Neural progenitor cell (in vitro differentiated cells): ENCODE measurements around the gene TNS3.

Experiments used
- EZH2 ChIP-seq: fragments of 200-600 bp; sonication (generic); IDR thresholded peaks from 2 replicates; pipeline ENCODE4 v1.6.1; 2017; ENCODE audit warnings: antibody characterized with exemption, mild to moderate bottlenecking, moderate library complexity
- EZH2phosphoT487 ChIP-seq: fragments of 200-600 bp; sonication (generic); IDR thresholded peaks from 2 replicates; pipeline ENCODE4 v1.6.1; 2017; ENCODE audit warnings: antibody characterized with exemption
- TF ChIP-seq, protein P1 (sequence below): fragments of 200-600 bp; sonication (generic); IDR thresholded peaks from 2 replicates; pipeline ENCODE4 v1.5.1; 2017; ENCODE audit warnings: antibody characterized with exemption, mild to moderate bottlenecking

DNA sequence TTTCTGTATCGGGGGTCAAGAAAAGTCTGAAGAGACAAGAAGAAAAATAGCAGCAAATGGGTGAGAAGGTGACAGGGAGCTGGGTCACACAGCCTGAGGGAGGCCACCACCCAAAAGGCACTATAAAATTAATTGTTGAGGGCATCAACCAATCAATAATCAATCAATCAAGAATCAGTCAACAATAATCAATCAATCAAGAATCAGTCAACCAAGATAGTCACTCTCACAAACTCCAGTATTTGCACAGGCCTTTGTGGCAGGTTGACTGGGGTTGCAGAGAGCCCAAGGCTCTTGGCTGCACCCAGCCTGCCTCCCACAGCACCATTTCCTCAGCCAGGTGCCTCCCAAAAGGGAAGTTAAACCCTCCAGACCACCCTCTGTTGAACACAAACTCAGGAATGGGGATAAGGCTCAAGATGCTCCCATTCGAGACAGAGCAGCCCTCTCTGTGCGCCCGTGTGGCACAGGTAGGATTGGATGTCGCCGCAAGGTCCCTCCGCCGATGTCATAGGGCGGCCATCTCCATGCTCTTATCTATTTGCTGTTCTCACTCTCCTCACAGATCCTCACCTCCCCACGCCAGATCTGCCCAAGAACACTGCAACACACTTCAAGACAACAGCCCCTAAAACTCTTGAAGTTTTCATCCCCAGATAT lies 64.0 kb downstream of the TNS3 start:
- TF ChIP-seq, protein P1, sequence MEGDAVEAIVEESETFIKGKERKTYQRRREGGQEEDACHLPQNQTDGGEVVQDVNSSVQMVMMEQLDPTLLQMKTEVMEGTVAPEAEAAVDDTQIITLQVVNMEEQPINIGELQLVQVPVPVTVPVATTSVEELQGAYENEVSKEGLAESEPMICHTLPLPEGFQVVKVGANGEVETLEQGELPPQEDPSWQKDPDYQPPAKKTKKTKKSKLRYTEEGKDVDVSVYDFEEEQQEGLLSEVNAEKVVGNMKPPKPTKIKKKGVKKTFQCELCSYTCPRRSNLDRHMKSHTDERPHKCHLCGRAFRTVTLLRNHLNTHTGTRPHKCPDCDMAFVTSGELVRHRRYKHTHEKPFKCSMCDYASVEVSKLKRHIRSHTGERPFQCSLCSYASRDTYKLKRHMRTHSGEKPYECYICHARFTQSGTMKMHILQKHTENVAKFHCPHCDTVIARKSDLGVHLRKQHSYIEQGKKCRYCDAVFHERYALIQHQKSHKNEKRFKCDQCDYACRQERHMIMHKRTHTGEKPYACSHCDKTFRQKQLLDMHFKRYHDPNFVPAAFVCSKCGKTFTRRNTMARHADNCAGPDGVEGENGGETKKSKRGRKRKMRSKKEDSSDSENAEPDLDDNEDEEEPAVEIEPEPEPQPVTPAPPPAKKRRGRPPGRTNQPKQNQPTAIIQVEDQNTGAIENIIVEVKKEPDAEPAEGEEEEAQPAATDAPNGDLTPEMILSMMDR, result no peak
- TF ChIP-seq EZH2, result no peak
- no peak for TF ChIP-seq EZH2phosphoT487
